GM21717 (cell line): Measurements from ENCODE around the gene TLNRD1.

Experiments
- ATAC-seq: cut with Tn5 transposase; IDR thresholded peaks from one replicate; pipeline ENCODE4 v1.9.1; 2021; ENCODE audit warnings: mild to moderate bottlenecking, moderate library complexity; ENCODE audit not compliant: unreplicated experiment

The TLNRD1 gene

DNA sequence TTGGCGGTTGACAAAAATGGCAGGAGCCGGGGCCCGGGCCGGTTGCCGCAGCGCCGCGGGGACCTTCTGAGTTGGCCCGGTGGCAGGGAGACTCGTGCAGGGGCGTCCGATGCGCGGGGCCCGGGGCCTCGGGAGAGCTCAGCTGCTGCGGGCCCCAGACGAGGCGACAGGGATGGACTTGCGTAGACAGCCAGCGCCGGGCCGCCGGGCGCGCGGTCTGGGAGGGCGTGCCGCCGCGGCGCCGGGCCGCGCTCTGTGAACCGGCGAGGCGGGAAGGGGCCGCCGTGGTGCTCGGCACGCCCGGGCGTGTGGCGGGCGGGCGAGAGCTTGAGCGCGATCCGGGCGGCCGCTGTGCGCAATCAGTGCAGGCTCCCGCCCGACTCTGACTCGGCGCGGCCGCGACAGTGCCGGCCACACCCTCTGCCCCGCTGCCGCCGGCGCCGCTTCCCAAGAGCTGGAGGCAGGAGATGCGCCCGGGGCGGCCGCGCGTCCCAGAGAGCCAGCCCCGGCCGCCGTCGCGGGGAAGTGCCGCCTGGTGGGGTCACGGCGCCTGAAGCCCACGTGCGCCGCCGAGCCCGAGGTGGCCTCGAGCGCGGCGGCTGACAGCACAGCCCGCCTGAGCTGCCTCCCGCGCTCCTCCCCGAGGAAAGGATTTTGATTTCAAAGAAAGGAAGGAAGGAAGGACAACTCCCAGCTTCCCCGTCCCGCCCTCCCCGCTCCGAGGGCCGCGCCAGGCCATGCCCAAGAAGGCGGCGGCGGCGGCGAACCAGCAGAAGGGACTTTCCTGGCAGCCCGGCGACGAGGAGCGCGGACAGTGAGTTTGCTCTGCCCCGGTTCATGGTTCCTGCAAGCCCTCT lies 657 bp downstream of the TLNRD1 start:
- ATAC-seq = peak; percentile 31

GRCh38 chr15:81002009-81002330 lies 1.2 kb downstream of the TLNRD1 start:
- ATAC-seq = no peak

- no peak for ATAC-seq
Observed at GRCh38 chr15:81002331-81003096, 1.8 kb downstream of the TLNRD1 start.

GRCh38 chr15:81003097-81003350 lies 2.3 kb downstream of the TLNRD1 start:
- ATAC-seq = no peak

DNA sequence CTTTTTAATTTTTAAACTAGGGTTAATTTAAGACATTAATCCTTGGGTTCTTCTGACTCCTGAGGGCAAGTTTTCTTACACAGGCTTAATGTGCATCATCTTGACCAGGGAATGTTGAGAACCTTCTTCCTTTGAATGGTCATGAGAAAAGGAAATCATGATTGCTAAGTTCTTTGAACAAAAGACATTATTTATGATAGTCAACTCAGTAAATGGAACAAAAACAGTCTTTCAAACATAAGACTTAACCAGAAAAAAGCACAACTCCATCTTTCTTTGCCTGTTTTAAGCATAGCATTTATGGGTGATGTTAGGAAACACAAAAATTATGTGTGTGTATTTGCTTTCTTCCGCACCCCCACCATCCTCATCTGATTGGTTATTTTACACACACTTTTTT lies 5.4 kb downstream of the TLNRD1 start:
- no peak for ATAC-seq

DNA sequence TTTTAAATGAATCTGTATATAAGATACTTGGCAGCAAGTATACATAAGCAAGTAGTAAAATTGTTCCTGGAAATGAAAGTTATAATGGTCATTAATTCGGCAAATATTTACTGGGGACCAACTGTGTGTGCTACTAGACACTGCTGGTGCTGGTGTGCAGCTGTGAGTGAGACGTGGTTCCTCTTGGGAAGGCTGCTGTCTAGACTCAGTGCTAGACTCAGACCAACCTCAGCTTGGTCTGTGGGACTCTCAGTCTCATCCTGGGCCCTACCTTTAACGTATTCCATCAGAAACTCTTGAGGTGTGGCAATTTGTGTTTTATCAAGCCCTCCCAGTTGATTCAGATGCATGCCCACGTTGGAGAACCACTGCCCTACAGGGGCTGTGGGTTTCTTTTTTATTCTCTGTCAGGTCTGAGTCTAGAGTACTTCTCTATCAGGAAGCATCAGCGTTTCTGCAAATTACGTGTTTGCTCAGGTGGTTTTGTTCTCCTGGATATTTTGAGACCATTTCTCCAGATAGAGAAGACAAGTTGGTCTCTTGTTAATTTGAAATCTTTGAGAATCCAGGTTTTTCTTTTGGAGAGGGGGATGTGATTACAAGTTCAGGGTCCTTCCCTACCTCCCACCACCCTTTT lies 6.8 kb downstream of the TLNRD1 start:
- no peak for ATAC-seq

GRCh38 chr15:81008312-81008711 lies 7.6 kb downstream of the TLNRD1 start:
- ATAC-seq = no peak

DNA sequence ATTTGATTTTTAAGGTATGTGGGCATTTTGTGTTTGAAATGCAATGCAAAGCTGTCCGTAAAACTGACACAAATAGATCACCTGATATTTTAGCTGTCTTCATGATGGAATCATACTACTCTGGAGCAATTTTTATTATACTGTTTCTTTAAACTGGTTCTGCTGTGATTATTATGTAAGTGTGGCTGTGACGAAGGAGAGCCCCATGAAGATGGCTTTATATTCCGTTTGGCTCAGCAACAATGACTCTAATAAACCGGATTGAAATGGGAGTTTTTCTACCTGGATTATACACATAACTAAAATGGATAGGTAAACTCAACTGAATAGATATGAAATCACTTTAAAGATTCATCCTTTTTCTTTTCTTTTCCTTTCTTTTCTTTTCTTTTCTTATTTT lies 9.4 kb downstream of the TLNRD1 start:
- ATAC-seq = no peak

DNA sequence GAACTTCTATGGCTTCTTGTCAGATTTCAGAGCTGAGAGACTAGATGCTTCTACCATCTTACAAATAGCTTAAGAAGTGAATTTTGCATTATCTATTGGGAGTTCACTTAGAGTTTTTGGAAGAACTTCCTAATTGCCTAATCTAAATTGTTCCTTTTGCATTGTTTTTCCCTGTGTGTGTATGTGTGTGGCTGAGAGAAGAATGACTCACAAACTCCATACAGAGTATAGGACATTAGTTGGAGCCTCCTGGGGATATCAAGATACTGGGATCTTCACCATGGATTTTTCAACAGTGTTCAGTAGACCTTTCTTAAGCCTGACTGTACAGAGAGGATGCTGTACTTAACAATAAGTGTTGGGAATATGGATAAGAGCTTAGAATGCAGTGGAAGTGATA lies 10.9 kb downstream of the TLNRD1 start:
- no peak for ATAC-seq

DNA sequence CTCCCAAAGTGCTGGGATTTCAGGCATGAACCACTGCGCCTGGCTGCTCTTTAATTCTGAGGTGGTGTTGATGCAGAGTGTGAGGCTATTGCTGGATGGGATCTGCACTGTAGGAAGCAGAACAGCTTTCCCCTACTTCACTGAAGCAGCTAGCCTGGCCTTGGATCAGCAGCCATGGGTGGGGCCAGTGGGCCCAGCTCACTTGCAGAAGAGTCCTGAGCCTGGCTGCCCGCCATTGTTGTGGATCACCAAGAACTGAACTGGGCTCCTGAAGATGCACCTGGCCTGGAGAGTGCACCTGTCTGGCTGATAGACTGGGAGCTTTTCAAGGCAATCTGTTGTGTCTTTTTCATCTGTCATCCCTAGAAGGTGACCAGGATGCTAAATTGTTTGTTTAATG lies 11.9 kb downstream of the TLNRD1 start:
- ATAC-seq = no peak

GRCh38 chr15:81013396-81013929 lies 12.7 kb downstream of the TLNRD1 start:
- no peak for ATAC-seq

DNA sequence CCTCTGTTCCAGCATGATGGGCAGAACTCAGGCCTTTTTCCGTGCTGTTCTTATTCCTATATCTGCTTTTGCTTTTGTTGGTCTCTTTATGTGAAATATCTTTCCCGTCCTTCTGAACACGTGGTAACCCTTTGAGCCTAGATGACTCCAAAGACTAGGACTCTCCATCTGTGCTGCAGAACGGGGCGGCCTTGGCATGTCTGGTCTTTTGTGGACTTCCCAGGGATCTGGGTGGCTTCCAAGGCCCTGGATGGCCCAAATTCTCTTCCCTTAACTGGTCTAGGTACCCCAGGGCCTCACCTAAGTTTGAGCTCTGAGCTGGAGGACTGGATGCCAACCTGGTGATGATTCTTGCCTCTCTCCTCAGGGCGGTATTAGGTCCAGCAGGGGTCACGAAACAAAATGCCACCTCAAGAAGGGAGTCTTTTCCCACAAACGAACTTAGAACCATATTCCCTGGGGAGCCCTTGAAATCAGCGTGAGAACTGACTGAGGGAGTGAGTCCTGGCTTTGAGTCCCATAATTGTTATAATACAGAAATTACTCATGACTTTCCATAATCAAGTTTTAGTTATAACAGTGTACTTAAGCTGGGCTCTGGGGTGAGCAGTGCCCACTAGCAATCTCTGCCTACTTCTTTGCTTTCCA lies 13.8 kb downstream of the TLNRD1 start:
- no peak for ATAC-seq

DNA sequence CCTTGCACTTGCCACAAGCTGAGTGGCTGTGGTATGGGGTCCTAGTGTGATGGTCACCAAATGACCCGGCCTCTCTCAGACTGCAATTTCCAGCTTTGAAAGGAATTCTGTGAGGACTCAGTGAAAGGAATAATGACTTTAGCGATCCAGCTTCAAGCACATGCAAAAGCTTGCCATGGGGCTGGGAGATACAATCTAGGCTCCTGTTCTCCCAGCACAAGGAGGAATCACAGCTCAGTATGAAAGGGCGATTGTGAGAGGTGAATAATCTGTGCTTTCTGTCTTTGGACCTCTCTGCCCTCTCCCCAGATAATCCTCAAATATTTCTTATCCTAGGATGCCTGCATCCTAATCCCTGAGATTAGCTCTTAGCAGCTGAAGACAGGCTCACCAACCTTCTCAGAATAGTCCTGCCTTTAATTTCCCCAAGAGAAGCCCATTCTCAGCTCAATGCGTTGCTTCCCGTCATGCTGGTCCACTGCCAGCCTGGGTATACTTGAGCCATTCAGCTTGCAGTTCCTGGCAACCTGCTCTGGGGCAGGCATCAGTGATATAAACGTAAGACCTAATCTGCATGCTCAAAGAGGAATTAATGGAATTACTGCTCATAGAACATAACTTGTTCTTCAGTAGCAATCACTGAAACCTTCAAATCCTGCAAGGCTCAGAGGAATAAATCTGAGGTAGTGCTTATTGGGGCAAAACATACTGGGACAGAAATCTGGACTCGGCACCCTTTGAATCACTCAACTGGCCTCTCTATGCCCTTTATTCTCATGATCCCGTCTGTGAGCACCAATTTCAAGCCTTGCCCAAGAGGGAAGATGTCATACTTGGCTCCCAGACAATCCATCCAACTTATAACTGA lies 15.1 kb downstream of the TLNRD1 start:
- no peak for ATAC-seq

DNA sequence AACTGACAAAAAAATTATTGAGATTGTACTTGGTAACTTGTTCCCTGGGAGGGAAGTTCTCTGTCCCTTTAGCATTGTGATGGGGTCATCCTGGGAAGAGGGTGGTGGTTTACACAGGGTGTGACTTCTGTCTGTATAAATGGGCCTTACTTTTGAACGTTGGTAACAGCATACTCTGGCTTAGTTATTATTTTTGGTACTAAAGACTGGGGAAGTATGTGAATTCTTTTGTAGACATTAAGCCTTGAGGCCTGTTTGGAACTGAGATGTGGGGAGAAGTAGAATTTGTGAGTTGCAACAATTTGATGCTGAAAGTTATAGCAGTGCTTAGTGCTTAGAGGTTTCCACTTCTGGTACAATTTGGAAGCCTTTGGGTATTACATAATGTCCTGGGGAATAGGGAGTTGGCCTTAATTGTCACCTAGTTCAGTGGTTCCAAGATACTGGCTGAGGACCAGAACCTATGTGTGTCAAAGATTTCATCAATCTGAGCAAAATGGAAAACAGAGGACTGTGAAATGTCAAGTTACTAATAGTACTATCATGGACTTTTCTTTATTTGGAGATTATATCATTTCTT lies 15.9 kb downstream of the TLNRD1 start:
- no peak for ATAC-seq

DNA sequence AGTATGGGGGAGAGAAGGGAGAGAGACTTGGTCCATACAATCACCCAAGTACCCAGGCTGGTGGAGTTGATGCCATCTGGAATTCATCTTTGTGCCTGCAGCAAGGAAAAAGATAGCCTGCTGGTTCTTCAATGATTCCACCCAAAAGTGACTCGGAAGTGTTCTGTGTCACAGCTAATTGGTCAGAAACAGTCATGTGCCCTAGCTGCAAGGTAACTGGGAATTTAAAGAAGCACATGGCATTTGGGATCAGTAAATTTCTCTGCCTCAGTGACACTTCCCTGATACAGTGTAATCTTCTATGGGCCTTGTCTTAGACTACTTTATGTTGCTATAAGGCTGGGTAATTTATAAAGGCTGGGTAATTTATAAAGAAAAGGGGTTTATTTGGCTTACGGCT lies 17.5 kb downstream of the TLNRD1 start:
- ATAC-seq = no peak

DNA sequence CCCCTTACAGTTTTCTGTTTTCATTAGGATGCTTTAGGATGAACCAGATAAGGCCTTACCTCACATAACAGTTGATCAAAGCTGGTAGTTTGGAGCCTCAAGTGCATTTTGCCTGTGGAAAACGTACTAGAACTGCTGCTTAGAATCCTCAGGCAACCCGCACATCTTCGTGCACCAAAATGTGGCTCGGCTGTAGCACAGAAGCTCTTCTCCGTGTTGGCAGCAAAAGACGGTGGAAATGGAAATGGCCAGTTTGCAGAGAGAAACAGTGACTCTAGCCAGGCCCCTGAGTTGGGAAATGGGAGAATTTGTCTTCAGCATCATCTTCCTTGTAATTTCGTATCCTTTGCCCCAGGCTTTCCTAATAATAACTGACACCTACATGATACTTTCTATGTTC lies 20.6 kb downstream of the TLNRD1 start:
- ATAC-seq = no peak

GRCh38 chr15:81023483-81024264 lies 23.0 kb downstream of the TLNRD1 start:
- peak; percentile 91 for ATAC-seq

- no peak for ATAC-seq
Observed at GRCh38 chr15:81024265-81024872, 23.6 kb downstream of the TLNRD1 start.

- ATAC-seq = no peak
Observed at GRCh38 chr15:81024936-81025335, 24.2 kb downstream of the TLNRD1 start.
